ENCODE measurements around the gene FUT8. TPM values are rescaled to one million over a fixed set of nuclear protein-coding genes. Genes with fewer than 3 reads are reported as not detected.

The FUT8 gene
- total RNA-seq, 4 donors from 2014 or later = 14.9 to 35.8 (median 22.2) TPM

DNA sequence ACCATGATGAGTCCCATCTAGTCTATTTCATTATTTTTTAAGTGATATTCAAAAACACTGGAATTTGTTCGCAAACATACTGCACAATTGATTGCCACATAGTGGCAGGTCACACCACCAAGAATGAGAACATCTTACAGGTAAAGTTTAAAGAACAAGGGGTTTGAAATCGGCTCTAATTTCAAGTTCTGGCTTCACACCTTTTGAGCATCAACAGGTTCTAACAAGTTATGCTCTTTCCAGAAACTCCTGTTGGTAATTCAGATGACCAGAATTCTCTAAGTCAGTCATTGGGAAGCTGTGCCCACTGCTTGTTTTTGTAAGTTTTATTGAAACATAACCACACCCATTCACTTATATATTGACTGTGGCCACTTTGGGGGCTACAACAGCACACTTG, 336.3 kb downstream of the FUT8 start:
- DNase-seq (ENCODE audit: low spot score) (no peak), ATAC-seq (ENCODE audit: low FRiP score) (no peak)
- TF ChIP-seq, protein P1, sequence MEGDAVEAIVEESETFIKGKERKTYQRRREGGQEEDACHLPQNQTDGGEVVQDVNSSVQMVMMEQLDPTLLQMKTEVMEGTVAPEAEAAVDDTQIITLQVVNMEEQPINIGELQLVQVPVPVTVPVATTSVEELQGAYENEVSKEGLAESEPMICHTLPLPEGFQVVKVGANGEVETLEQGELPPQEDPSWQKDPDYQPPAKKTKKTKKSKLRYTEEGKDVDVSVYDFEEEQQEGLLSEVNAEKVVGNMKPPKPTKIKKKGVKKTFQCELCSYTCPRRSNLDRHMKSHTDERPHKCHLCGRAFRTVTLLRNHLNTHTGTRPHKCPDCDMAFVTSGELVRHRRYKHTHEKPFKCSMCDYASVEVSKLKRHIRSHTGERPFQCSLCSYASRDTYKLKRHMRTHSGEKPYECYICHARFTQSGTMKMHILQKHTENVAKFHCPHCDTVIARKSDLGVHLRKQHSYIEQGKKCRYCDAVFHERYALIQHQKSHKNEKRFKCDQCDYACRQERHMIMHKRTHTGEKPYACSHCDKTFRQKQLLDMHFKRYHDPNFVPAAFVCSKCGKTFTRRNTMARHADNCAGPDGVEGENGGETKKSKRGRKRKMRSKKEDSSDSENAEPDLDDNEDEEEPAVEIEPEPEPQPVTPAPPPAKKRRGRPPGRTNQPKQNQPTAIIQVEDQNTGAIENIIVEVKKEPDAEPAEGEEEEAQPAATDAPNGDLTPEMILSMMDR (IDR thresholded peaks at IDR 0.05) = no peak

DNA sequence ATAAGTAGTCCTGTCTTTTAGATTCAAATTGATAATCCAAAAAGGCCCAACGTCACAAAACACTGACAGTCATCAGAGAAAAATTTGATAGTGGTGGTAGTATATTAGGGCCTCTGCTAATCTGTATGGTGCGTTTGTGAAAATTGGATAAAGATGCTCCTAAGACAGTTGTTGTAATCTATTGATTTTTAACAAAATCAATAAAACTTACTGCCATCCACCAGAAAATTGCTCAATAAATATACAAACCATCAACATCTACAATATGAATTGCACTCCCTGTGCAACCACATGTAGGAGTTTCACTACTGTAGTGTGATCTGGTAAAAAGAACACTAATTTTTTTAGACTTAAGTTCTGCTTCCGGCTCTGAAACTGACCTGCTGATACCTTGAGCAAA, 336.8 kb downstream of the FUT8 start:
- no peak for DNase-seq (ENCODE audit: low spot score)
- TF ChIP-seq, protein P1 (IDR thresholded peaks at IDR 0.05) = no peak
- no peak for ATAC-seq (ENCODE audit: low FRiP score)

DNA sequence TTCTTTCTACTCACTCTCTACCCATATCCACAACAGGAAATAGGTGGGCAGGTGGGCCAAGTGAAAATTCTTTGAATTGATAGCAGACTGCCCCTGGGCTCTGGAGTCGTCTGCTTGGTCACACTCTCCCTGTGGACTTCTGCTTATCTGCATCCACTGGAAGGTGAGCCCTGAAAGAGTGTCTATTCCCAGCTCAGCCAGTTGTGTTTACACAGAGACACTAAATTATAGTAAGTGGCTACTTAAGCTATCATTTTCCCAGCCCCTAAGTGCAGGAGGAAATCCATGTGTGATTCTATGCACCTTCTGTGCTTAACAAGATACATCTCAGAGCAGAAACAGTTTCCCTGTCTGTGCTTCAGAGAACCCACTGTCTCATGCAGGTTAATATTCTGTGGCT, 338.4 kb downstream of the FUT8 start:
- ATAC-seq (ENCODE audit: low FRiP score) (no peak), DNase-seq (ENCODE audit: low spot score) (no peak)
- TF ChIP-seq, protein P1 (IDR thresholded peaks at IDR 0.05) = no peak

DNA sequence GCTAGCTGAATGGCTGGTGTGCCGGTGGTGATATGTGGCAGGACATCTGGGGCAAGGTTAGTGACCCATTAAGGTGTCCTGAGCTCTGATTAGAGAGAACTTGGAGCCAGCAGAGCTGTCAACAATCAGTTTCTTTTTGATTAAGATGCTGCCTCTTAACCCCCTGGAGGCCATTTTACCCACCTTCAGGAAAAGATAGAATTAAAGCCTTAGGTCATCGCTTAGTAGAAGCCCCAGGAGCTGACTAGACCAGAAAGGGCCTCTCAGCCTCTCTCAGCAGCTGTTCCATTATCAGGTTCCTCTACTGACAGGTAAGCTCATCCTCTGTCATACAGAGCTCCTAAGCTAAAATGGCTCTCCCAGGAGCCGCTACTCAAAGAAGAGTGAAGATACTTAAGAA, 339.0 kb downstream of the FUT8 start:
- ATAC-seq (ENCODE audit: low FRiP score) (no peak), DNase-seq (ENCODE audit: low spot score) (no peak)
- TF ChIP-seq, protein P1 (IDR thresholded peaks at IDR 0.05) = no peak

DNA sequence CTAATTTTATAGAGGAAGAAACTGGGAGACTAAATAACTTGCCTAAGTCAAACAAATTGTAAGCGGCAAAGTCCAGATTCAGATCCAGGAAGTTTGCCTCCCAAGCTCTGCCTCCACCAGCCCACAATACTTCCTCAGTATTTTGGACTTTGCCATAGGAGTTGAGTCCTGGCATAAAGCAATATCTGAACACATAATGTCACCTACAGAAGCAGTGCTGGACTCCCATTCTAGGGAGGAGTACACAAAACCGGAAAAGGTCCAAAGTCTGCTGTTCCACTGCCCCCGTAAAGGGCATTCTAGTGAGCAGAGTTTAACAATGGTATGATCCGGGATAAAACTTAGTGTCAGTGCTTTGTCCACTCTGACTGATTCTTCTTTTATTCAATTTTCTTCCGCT, 340.5 kb downstream of the FUT8 start:
- TF ChIP-seq, protein P1 (IDR thresholded peaks at IDR 0.05) = no peak
- ATAC-seq (ENCODE audit: low FRiP score) = no peak
- DNase-seq (ENCODE audit: low spot score) = no peak

DNA sequence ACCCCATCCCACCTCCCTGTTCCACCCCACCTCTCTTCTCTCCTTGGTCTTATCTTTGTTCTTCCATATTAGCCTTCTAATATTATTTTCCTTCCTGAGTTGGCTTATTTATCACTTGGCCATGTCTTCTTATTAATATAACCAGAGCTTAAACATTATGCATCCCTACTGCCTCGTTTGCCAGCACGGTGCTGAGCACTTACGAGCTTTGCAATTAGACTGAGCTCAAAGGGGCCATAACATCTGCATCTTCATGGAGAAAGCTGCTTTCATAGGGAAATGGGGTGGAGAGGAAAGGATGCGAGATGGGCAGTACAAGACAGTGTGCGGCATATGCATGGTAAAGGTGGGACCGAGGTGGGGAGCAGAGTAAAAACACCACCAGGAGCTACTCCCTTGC, 342.8 kb downstream of the FUT8 start:
- ATAC-seq (ENCODE audit: low FRiP score) (no peak), DNase-seq (ENCODE audit: low spot score) (no peak)
- TF ChIP-seq, protein P1 (IDR thresholded peaks at IDR 0.05) = no peak

DNA sequence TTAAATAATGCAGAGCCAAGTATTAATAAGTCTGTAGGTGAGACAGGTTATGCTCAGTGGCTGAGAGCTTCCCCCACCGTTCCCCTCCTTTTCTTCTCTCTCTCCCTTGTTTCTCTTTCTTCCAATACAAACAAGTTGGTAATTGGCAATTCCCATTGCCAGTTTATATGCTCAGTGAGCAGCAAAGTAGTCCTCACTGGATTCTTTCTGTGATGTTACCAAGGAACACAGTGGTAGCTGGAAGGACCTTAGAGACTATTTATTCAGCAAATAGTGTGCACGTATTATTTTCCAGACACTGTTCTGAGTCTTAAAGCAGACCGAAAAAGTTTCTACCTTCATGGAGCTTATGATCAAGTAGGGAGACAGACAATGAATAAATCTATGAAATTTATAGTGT, 344.4 kb downstream of the FUT8 start:
- TF ChIP-seq, protein P1 (IDR thresholded peaks at IDR 0.05) = no peak
- DNase-seq (ENCODE audit: low spot score) (no peak), ATAC-seq (ENCODE audit: low FRiP score) (no peak)

Data from omental fat pad (tissue), 4 donors.